ENCODE measurements around the gene MRTFB.

GRCh38 chr16:14240219-14240843, 169.2 kb downstream of the MRTFB start:
- TF ChIP-seq CTCF (conservative IDR thresholded peaks at IDR 0.05; ENCODE audit: low read depth in 2 of 2) (no peak), REST (IDR thresholded peaks at IDR 0.05; ENCODE audit: unreplicated experiment) (no peak), EZH2phosphoT487 (IDR thresholded peaks at IDR 0.05; ENCODE audit: unreplicated experiment) (no peak), POLR2AphosphoS5 (IDR thresholded peaks at IDR 0.05; ENCODE audit: low read depth) (no peak), ZNF114 (CRISPR knock-in tag; IDR thresholded peaks at IDR 0.05) (no peak), EZH2 (IDR thresholded peaks at IDR 0.05; ENCODE audit: low read depth, unreplicated experiment) (no peak), JUNB (IDR thresholded peaks at IDR 0.05; ENCODE audit: unreplicated experiment) (no peak), ZNF462 (CRISPR knock-in tag; IDR thresholded peaks at IDR 0.05) (no peak), NANOG (IDR thresholded peaks at IDR 0.05; ENCODE audit: borderline replicate concordance) (no peak), STAT1 (IDR thresholded peaks at IDR 0.05; ENCODE audit: unreplicated experiment) (no peak)
